HepG2 (cell line): ENCODE measurements around the gene ARPC1A. TPM values are rescaled to one million over a fixed set of nuclear protein-coding genes. Genes with fewer than 3 reads are reported as not detected.

Source experiments
- ARNT ChIP-seq: fragments of 450-650 bp; IDR thresholded peaks from 2 replicates; pipeline ENCODE4 v1.6.1; 2017
- CREB1 ChIP-seq, 2 experiments: fragments of 450-650 bp in 1 of 2; IDR thresholded peaks; 2 replicates each; pipeline ENCODE4 v1.6.1; 2016 to 2017; ENCODE audit warnings: control low read depth in 1 of 2, mild to moderate bottlenecking in 1 of 2, missing compliant biosample characterization in 1 of 2, missing genetic modification characterization in 1 of 2
- FOXJ3 ChIP-seq: sonication (generic); formaldehyde crosslinking; IDR thresholded peaks from 2 replicates; pipeline ENCODE4 v1.4.0; 2020; ENCODE audit warnings: missing genetic modification reagents, mild to moderate bottlenecking, borderline replicate concordance
- GZF1 ChIP-seq: sonication (generic); formaldehyde crosslinking; IDR thresholded peaks from 2 replicates; pipeline ENCODE4 v1.5.1; 2020; ENCODE audit warnings: mild to moderate bottlenecking, missing genetic modification reagents
- JDP2 ChIP-seq: sonication (generic); formaldehyde crosslinking; IDR thresholded peaks from 2 replicates; pipeline ENCODE4 v1.8.1; 2022; ENCODE audit warnings: missing genetic modification reagents, borderline replicate concordance
- REST ChIP-seq, 2 experiments: IDR thresholded peaks; 2 replicates each; pipeline ENCODE4 v1.6.1; 2011 to 2012; ENCODE audit warnings: low read length in 2 of 2, borderline replicate concordance in 1 of 2, low read depth in 1 of 2, mild to moderate bottlenecking in 1 of 2, moderate library complexity in 1 of 2
- SAP130 ChIP-seq: IDR thresholded peaks from 2 replicates; pipeline ENCODE4 v1.6.1; 2016; ENCODE audit warnings: low read depth
- SMAD9 ChIP-seq: sonication (generic); formaldehyde crosslinking; IDR thresholded peaks from 2 replicates; pipeline ENCODE4 v1.5.1; 2020; ENCODE audit warnings: mild to moderate bottlenecking, missing genetic modification reagents
- SOX13 ChIP-seq, 3 experiments: fragments of 450-650 bp in 1 of 3; sonication (generic) in 1 of 3; formaldehyde crosslinking in 1 of 3; IDR thresholded peaks in 2 of 3; conservative IDR thresholded peaks in 1 of 3; 2 replicates each; pipeline versions ENCODE4 v1.5.0 to v1.6.1; 2016 to 2020; ENCODE audit warnings: antibody characterized with exemption in 1 of 3, mild to moderate bottlenecking in 1 of 3, missing compliant biosample characterization in 1 of 3, missing genetic modification reagents in 1 of 3, moderate library complexity in 1 of 3
- ZNF138 ChIP-seq: sonication (generic); formaldehyde crosslinking; IDR thresholded peaks from 2 replicates; pipeline ENCODE4 v1.5.0; 2020; ENCODE audit warnings: mild to moderate bottlenecking, low read depth, missing genetic modification reagents
- ZNF34 ChIP-seq: sonication (generic); formaldehyde crosslinking; IDR thresholded peaks from 2 replicates; pipeline ENCODE4 v1.4.0; 2020; ENCODE audit warnings: mild to moderate bottlenecking, missing genetic modification reagents, borderline replicate concordance
- ZNF354B ChIP-seq: sonication (generic); formaldehyde crosslinking; IDR thresholded peaks from 2 replicates; pipeline ENCODE4 v1.8.0; 2022; ENCODE audit warnings: mild to moderate bottlenecking, missing genetic modification reagents
- ZNF720 ChIP-seq: sonication (generic); formaldehyde crosslinking; IDR thresholded peaks from 2 replicates; pipeline ENCODE4 v1.4.0; 2020; ENCODE audit warnings: missing genetic modification reagents
- polyA plus RNA-seq, 8 experiments: library from polyadenylated mRNA; depleted of rRNA in 3 of 8; stranded (reverse) in 7 of 8; unstranded in 1 of 8; fragments of >200 nt; fragmentation: Illumina TruSeq in 4 of 8; extraction: Trizol in 4 of 8; gene quantifications; 2 replicates each; pipeline versions ENCODE4 v1.2.1 to v1.2.3, GENCODE V29; 2011 to 2016; ENCODE audit warnings: low read depth in 4 of 8, missing spikeins in 1 of 8, mixed read lengths in 1 of 8; ENCODE audit not compliant: insufficient read depth in 1 of 8
- total RNA-seq, 5 experiments: library from RNA; depleted of rRNA; stranded (reverse); fragments of >200 nt; fragmentation: Illumina TruSeq; extraction: Trizol; gene quantifications; 2 replicates each; pipeline ENCODE4 v1.2.3, GENCODE V29; 2016; ENCODE audit warnings: low read depth in 1 of 5
- TF ChIP-seq, protein P1 (sequence below): sonication (generic); formaldehyde crosslinking; conservative IDR thresholded peaks from 2 replicates; pipeline ENCODE4 v1.4.0; 2020; ENCODE audit warnings: missing genetic modification reagents
- TF ChIP-seq, protein P2 (sequence below): sonication (generic); formaldehyde crosslinking; IDR thresholded peaks from 2 replicates; pipeline ENCODE4 v1.4.0; 2020; ENCODE audit warnings: low read depth, missing genetic modification reagents
- TF ChIP-seq, protein P3 (sequence below): sonication (generic); formaldehyde crosslinking; IDR thresholded peaks from 2 replicates; pipeline ENCODE4 v1.4.0; 2020; ENCODE audit warnings: missing genetic modification reagents, borderline replicate concordance

Gene ARPC1A
- total and polyA plus RNA-seq, 2 of the 13 experiments (the other 11 are each of a cell fraction or from before 2014, with no cell fraction given), result 44.3 to 88.5 TPM

GRCh38 chr7:99374111-99375064, 48.7 kb downstream of the ARPC1A start, which contains the start of gene ARPC1B (continued):
- TF ChIP-seq GZF1, result no peak
- TF ChIP-seq SAP130 (CRISPR knock-in tag), result peak; percentile 62
- TF ChIP-seq, protein P1, sequence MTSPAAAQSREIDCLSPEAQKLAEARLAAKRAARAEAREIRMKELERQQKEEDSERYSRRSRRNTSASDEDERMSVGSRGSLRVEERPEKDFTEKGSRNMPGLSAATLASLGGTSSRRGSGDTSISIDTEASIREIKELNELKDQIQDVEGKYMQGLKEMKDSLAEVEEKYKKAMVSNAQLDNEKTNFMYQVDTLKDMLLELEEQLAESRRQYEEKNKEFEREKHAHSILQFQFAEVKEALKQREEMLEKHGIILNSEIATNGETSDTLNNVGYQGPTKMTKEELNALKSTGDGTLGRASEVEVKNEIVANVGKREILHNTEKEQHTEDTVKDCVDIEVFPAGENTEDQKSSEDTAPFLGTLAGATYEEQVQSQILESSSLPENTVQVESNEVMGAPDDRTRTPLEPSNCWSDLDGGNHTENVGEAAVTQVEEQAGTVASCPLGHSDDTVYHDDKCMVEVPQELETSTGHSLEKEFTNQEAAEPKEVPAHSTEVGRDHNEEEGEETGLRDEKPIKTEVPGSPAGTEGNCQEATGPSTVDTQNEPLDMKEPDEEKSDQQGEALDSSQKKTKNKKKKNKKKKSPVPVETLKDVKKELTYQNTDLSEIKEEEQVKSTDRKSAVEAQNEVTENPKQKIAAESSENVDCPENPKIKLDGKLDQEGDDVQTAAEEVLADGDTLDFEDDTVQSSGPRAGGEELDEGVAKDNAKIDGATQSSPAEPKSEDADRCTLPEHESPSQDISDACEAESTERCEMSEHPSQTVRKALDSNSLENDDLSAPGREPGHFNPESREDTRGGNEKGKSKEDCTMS (CRISPR knock-in tag), result no peak
- TF ChIP-seq, protein P2, sequence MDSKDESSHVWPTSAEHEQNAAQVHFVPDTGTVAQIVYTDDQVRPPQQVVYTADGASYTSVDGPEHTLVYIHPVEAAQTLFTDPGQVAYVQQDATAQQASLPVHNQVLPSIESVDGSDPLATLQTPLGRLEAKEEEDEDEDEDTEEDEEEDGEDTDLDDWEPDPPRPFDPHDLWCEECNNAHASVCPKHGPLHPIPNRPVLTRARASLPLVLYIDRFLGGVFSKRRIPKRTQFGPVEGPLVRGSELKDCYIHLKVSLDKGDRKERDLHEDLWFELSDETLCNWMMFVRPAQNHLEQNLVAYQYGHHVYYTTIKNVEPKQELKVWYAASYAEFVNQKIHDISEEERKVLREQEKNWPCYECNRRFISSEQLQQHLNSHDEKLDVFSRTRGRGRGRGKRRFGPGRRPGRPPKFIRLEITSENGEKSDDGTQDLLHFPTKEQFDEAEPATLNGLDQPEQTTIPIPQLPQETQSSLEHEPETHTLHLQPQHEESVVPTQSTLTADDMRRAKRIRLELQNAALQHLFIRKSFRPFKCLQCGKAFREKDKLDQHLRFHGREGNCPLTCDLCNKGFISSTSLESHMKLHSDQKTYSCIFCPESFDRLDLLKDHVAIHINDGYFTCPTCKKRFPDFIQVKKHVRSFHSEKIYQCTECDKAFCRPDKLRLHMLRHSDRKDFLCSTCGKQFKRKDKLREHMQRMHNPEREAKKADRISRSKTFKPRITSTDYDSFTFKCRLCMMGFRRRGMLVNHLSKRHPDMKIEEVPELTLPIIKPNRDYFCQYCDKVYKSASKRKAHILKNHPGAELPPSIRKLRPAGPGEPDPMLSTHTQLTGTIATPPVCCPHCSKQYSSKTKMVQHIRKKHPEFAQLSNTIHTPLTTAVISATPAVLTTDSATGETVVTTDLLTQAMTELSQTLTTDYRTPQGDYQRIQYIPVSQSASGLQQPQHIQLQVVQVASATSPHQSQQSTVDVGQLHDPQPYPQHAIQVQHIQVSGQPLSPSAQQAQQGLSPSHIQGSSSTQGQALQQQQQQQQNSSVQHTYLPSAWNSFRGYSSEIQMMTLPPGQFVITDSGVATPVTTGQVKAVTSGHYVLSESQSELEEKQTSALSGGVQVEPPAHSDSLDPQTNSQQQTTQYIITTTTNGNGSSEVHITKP, result no peak
- no peak for TF ChIP-seq CREB1 (IDR thresholded peaks at IDR 0.05)
- no peak for TF ChIP-seq CREB1 (CRISPR knock-in tag; IDR thresholded peaks at IDR 0.05)
- no peak for TF ChIP-seq ZNF720
- TF ChIP-seq, protein P3, sequence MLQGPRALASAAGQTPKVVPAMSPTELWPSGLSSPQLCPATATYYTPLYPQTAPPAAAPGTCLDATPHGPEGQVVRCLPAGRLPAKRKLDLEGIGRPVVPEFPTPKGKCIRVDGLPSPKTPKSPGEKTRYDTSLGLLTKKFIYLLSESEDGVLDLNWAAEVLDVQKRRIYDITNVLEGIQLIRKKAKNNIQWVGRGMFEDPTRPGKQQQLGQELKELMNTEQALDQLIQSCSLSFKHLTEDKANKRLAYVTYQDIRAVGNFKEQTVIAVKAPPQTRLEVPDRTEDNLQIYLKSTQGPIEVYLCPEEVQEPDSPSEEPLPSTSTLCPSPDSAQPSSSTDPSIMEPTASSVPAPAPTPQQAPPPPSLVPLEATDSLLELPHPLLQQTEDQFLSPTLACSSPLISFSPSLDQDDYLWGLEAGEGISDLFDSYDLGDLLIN, result no peak
- no peak for TF ChIP-seq JDP2 (CRISPR knock-in tag)
- no peak for TF ChIP-seq ARNT
- TF ChIP-seq ZNF138 (CRISPR knock-in tag), result no peak
- no peak for TF ChIP-seq REST (IDR thresholded peaks at IDR 0.05; ENCODE audit: borderline replicate concordance in 1 of 2, low read depth in 1 of 2, low read length in 2 of 2)
- no peak for TF ChIP-seq ZNF34
- TF ChIP-seq SOX13 (IDR thresholded peaks at IDR 0.05), result no peak
- no peak for TF ChIP-seq SOX13 (CRISPR knock-in tag; conservative IDR thresholded peaks at IDR 0.05 in 1 of 2, IDR thresholded peaks at IDR 0.05 in 1 of 2)
- no peak for TF ChIP-seq SMAD9 (CRISPR knock-in tag)
- TF ChIP-seq ZNF354B (CRISPR knock-in tag), result no peak
- TF ChIP-seq FOXJ3, result no peak
